ENCODE results near the gene NBPF8.
"Not testable (repeated sequence)": the region's sequence is repeated elsewhere in the genome, so short reads cannot be mapped to it uniquely, and the experiment has no call there.

The NBPF8 gene

GRCh38 chr1:120414911-120415480, at the start of gene NBPF8:
Gene NBPF8 (plus strand): TSS chr1:120415035. CDS start chr1:120436523, 21,488 bp downstream.
- Histone ChIP-seq H3K27ac (peak within 1 kb of the TSS in 18 of 21 experiments; percentile 28 to 79 (median 56)), H3K4me3 (peak within 1 kb of the TSS; percentile 38 to 58 (median 50))

GRCh38 chr1:120367709-120368108, 47.1 kb upstream of the NBPF8 start:
- H3K27ac ChIP-seq, H3K4me3 ChIP-seq: not testable (repeated sequence)

DNA sequence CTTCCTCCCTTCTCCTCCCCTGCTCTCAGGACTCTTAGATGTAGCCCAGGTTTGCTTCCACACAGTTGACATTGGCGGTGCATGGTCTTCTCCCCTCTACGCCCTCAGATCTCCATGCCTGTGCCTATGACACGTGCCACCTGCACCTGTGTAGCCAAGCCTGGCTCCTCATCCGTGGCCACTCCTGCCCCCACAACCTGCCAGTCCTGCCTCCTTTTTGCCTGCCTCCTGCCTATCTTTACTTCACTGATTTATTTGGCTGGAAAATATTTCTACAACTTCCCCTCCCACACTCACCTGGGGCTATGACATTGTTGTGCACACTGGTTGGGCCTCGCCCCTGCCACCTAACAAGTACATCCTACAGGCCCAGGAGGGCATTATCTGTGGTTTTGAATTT, 28.2 kb upstream of the NBPF8 start:
- H3K4me3 ChIP-seq, H3K27ac ChIP-seq: not testable (repeated sequence)

DNA sequence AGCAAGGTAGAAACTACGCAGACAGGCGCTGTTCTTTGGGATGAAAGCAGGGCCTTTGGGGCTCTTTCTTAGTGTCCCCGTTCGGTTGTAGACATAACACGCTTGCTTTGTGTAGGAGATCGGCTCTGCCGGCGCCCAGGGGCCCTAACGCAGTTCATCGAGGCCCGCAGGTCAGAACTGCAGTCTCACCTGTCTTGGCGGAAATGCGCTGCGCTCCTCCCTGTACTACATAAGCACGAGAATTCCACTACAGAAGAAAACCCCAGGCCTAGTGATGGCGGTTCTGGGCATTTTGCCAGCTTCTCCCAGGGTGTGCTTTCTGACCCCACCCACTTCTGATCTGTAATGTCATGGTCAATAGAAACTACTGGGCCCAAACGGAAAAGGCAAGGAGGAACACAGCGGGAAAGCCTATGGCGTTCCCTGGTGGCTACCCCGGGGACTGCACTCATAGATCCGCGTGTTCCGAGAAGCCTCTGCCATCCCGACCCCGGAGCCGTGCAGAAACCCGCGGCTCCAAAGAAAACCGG, 26.2 kb upstream of the NBPF8 start:
- not testable (repeated sequence) for H3K27ac ChIP-seq, H3K4me3 ChIP-seq

DNA sequence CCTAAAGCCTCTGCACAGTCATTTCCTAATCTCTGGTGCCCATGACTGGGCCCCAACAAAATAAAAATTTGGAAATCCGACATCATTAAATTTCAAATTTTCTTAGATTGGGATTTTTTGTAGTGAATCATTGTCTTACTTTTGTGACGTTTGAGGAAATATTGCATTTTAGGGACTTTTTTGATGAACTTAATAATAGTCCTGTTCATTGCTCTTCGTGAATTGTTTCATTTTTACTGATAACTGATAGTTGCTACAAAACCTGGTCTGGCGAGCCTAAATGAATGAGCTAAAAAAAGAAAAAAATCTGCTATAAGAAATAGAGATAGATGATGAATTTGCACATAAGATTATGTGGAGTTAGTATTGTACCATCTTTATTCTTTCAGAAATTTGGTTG, 23.5 kb upstream of the NBPF8 start:
- H3K4me3 ChIP-seq, H3K27ac ChIP-seq: not testable (repeated sequence)

DNA sequence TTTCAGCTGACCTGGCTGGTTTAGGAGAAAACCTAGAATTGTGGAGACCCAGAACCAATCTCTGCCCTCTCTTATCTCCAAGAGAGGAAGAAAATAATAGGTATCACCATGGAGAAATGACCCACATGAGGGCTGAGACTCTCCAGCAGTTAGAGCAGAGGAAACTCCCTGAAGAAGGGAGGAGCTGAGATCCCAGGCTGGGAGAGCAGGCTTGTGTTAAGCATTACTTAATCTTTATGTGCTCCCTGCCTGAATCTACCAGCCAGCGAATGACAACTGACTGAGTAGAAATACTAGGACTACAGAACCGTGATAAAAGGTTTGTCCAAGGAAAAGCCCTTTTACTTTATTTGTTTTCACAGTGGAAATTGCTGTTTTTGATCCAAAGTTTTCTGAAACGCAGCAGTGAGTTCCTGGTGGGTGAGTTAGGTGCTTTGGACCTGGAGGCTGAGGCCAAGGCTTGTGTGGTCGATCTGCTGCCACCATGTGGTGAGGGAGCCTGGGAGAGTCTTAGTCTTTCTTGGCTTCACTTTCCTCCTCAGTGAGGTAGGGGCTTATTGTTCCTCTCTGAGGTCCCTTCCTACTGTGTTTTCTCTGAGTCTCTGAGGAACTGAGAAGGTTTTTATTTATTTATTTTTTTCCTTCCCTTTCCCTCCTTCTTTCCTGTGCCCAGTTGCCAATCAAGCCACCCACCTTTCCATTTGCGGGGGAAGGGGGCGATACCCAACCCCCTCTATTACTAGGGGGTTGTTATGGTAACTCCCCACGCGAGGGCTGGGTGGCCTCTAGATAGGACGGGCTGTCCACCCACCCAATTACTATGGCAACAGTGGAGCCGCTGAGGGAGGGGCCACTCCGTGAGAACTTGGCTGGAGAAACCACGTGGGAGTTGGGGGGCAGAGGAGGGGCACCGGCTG, 21.3 kb upstream of the NBPF8 start:
- H3K27ac ChIP-seq, H3K4me3 ChIP-seq: not testable (repeated sequence)

DNA sequence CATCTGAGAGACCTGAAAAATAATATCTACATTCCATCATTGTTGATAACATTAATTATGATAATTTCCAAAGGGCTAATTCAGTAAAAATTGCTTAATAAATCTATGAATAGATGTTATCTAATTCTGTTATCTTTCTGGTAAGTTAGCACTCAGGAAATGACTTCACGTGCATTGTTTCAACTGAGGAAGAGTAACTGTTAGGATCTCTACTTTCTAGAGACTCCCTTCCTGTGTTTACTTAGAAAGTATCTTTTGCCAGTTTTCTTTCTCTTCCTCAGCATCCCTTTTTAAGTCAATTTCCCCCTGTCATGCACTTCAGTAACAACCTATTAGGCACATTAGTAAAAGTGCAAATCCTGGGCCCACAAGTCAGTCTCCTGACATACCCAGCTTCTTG, 9.5 kb upstream of the NBPF8 start:
- not testable (repeated sequence) for H3K4me3 ChIP-seq

DNA sequence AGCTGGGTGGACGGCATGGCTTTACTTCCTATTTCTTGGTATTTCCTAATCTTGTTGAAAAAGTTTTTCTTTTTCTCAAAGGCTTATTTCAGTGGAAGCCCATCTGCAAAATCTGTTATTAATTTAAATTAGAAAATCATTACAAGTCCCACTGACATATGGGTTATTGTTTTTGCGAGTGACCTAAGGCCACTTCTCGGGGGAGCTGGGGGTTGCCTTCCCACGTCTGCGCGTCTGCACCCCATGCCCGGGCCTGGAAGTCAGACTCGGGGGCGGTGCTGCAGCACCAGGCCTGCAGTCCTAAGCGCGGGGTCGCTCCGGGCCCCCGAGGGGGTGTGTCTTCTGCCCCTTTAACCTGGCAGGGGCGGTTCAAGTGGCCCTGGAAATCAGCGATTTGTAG, 384 bp upstream of the NBPF8 start:
- peak overlapping the region in 6 of 7 experiments; percentile 38 to 58 (median 51) for H3K4me3 ChIP-seq
- peak overlapping the region in 1 of 21 experiments; percentile 55 for H3K27ac ChIP-seq

More for the DNA sequence above, 9.5 kb upstream of the NBPF8 start:
- not testable (repeated sequence) for H3K27ac ChIP-seq

DNA sequence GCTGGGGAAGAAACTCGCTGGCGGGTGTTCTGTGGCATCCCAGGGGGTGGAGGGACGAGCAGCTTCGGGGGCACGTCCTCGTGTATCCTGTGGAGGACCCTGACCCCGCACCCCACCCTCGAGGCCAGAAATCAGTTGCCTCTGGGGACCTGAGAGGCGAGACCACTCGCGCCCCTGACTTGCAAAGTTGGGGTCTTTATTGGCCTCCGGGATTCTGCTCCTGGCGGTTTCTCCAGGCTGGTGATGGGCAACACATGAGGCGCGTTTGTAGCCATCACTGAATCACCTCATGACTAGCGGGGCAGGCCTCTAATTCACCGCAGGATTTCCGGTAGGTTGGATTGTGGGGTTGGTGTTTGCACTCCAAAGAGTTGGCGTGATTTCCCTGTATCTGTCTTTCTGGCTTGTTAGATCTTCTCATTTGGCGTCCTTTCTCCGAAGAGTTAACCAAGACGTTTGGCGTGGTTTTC, 692 bp downstream of the NBPF8 start:
- Histone ChIP-seq H3K27ac (peak overlapping the region in 12 of 21 experiments; percentile 28 to 79 (median 56)), H3K4me3 (peak overlapping the region; percentile 38 to 58 (median 50))

DNA sequence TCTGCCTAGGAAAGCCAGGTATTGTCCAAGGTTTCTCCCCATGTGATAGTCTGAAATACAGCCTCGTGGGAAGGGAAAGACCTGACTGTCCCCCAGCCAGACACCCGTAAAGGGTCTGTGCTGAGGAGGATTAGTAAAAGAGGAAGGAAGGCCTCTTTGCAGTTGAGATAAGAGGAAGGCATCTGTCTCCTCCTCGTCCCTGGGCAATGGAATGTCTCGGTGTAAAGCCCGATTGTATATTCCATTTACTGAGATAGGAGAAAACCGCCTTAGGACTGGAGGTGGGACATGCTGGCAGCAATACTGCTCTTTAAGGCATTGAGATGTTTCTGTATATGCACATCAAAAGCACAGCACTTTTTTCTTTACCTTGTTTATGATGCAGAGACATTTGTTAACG, 10.2 kb downstream of the NBPF8 start:
- not testable (repeated sequence) for H3K4me3 ChIP-seq, H3K27ac ChIP-seq

GRCh38 chr1:120431626-120432025, 16.8 kb downstream of the NBPF8 start:
- not testable (repeated sequence) for H3K27ac ChIP-seq, H3K4me3 ChIP-seq

GRCh38 chr1:120433831-120434230, 19.0 kb downstream of the NBPF8 start:
- H3K27ac ChIP-seq, H3K4me3 ChIP-seq: not testable (repeated sequence)

DNA sequence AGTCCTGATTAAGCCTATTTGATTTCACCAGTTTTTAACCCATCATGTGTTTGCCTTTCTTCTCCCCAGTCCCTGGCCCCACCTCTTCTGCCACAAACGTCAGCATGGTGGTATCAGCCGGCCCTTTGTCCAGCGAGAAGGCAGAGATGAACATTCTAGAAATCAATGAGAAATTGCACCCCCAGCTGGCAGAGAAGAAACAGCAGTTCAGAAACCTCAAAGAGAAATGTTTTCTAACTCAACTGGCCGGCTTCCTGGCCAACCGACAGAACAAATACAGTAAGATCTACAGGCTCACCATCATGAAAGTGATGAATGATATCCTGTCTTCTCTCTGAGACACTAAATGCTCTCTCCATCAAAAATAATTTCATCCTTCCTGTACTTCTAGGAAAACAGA, 34.3 kb downstream of the NBPF8 start:
- not testable (repeated sequence) for H3K4me3 ChIP-seq, H3K27ac ChIP-seq
